Activated CD4-positive, alpha-beta T cell treated with anti-CD3 and anti-CD28 coated beads, Interleukin-2, amount 50 U/mL, for 24 hours (primary cell): ENCODE data around the gene SDC3.

Source experiments
- DNase-seq, 2 donors: peaks; one replicate each; pipeline ENCODE4 v3.0.0-alpha.2; 2020; ENCODE audit warnings: low read depth in 1 of 2, low spot score in 1 of 2

The SDC3 gene

DNA sequence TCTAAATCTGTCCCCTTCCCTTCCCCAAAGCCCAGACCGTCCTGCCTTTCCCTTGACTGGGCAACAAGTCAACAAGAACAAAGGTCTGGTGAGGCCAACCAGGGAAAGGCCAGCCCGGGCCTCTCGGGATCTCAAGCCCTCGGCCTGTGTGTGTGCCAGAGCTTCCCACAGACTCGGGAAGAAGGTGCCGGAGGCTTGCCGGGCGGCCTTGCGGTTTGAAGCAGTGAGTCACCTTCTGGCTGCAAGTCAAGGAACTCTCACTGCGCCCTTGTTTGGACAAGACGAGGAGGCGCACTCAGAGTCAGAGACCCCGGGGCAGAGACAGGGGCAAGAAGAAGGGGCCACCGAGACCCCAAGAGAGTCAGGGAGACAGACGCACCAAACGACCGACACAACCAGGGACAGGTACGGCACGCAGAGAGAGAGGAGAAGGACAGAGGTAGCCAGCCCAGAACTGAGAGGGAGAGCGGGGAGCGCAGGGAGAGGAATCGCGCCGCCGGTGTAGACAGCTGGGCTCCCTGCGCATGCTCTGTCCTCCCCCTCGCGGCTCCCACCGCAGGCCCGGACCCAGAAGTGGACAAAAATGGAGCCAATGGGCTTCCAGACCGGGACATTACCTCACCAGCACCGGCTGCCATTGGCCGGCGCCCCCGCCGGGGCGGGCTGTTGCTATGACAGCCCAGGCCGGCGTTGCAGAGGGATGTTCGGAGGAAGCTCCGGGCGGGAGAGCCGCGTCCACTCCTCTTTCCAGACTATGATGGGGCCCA lies 84.4 kb downstream of the SDC3 start:
- peak; percentile 26 to 41 for DNase-seq

DNA sequence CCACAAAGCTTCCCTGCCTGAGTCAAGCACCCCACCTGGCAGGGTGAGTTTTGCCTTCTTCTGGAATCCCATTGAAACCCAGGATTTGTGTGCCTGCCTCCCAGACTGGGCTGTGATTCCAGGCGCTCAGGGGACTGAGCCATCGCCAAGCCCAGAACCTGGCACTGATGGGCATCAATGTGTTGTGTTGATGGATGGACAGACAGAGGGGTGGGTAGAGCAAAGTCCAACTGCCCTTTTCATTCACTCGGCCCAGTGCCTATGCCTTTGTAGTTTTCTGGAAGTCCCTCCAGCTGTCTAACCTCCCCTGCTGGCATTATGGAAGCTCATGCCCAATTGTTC lies 85.0 kb downstream of the SDC3 start:
- DNase-seq: no peak

DNA sequence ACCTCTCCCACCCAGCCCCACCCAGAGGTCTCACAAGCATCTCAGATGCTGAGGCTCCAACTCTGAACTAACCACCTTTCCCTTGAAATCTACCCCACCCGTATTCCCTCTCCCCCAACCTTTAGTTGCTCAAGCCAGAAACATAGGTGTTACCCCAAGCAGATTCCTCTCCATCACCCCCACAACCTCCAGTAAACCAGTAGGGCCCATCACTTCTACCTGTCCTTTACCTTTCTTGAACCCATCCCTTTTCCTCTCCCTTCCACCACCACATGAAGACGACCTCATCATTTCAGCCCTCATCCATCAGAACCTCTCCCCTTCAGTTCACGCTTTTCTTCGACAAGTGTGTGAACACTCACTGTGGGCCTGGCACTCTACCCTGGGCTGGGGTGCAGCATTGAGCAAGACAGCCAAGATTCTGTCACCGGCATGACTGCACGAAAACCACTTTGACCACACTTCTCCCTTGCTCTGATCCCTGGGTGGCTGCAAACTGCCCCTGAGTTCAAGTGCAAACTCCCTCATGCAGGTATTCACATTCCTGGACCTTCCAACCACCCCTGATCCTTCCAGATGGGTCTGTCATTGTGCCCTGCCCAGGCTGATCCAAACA lies 85.5 kb downstream of the SDC3 start:
- DNase-seq: no peak

DNA sequence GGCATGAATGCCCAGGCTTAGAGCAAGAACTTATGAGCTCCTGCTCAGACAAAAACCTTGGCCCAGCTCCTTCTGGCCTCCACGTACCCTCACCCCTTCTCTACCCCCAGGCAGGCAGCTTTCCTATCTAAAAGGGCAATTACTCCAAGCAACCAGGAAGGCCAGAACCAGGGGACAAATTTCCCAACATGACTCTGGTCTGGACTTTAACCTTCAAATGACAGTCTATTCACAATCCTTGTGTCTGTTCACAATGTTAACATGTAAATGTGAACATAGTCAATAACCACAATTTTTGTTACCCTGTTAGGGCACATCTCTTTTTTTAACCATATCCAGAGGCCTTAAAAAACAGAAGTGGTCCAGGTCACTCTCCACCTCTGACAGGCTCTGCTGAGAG lies 86.6 kb downstream of the SDC3 start:
- no peak for DNase-seq

DNA sequence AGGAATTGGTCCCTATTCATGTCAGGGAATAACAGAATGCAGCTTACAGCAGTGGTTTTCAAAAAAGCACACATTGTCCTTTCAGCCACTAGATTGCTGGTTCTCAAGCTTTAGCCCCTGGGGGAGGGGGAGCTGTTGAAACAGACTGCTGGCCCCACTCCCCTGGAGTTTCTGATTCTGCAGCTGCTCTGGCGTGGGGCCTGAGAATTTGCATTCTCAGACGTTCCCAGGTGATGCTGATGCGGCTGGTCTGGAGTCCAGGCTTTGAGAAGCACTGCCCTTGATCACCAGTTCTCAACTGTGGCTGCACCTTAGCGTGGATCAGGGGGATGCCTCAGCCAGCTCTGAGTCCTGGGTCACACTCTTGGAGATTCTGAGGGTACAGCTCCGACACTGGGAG lies 88.3 kb downstream of the SDC3 start:
- no peak for DNase-seq
